HCT116 (cell line): ENCODE results near the gene SRA1. TPM values are rescaled to one million over a fixed set of nuclear protein-coding genes. Genes with fewer than 3 reads are reported as not detected.

Source experiments
- ATAC-seq: fragments of 200-7000 bp; cut with Tn5 transposase; 2 replicates; pipeline ENCODE4 v1.9.1; 2020; ENCODE audit warnings: mild to moderate bottlenecking, moderate library complexity
- BruUV-seq: library from RNA; stranded (reverse); fragments of 400-500 nt; replicated peaks from 2 replicates; lab custom pipeline; 2021; lab: Mats Ljungman, UMichigan
- CTCF ChIA-PET: fragments of 300-600 bp; sonication (Branson Sonifier 250); formaldehyde crosslinking; loops from one replicate; lab custom pipeline; 2021; ENCODE audit warnings: antibody characterized with exemption; lab: Charles Lee
- POLR2A ChIA-PET: fragments of 300-600, 350-600 bp; sonication (Branson Sonifier 250); formaldehyde crosslinking; loops from one replicate; lab custom pipeline; 2021; ENCODE audit warnings: antibody characterized with exemption; lab: Charles Lee
- RAD21 ChIA-PET, 2 experiments: fragments of 300-600 bp; sonication (Branson Sonifier 250); formaldehyde crosslinking; loops; one replicate each; lab custom pipeline; 2023; ENCODE audit warnings: low total read pairs in 2 of 2; ENCODE audit not compliant: uncharacterized antibody in 2 of 2, unreplicated experiment in 2 of 2, low non-redundant PET in 1 of 2; lab: Charles Lee
- DNase-seq: peaks from one replicate; pipeline ENCODE4 v3.0.0-alpha.2; 2010; ENCODE audit warnings: low read depth, low spot score
- H2AFZ ChIP-seq: fragments of 200-600 bp; shearing (Covaris generic), sonication (generic); 2 replicates; pipeline ENCODE4 v1.6.1; 2017; ENCODE audit warnings: low read depth, mixed run types, mixed read lengths, antibody characterized with exemption, low read length; ENCODE audit not compliant: poor library complexity, severe bottlenecking
- H3K27ac ChIP-seq: 2 replicates; pipeline ENCODE4 v1.5.1; 2012; ENCODE audit warnings: low read depth, low read length
- H3K27me3 ChIP-seq: fragments of 200-600 bp; sonication (generic); 2 replicates; pipeline ENCODE4 v1.6.1; 2016; ENCODE audit warnings: mixed run types, low read length, mixed read lengths; ENCODE audit not compliant: insufficient read depth
- H3K36me3 ChIP-seq, 2 experiments: fragments of 200-500 bp in 1 of 2; fragments of 200-600 bp in 1 of 2; sonication (Bioruptor generic) in 1 of 2; sonication (generic) in 1 of 2; 2 replicates each; pipeline versions ENCODE4 v1.5.1 to v1.6.1; 2014 to 2016; ENCODE audit warnings: low read length in 2 of 2, inconsistent platforms in 1 of 2, mixed read lengths in 1 of 2, mixed run types in 1 of 2; ENCODE audit not compliant: insufficient read depth in 2 of 2, control insufficient read depth in 1 of 2
- H3K4me1 ChIP-seq, 2 experiments: fragments of 200-600 bp in 1 of 2; sonication (generic) in 1 of 2; 2 replicates each; pipeline versions ENCODE4 v1.5.1 to v1.6.1; 2012 to 2017; ENCODE audit warnings: low read length in 2 of 2, inconsistent platforms in 1 of 2, mild to moderate bottlenecking in 1 of 2, mixed read lengths in 1 of 2, mixed run types in 1 of 2, moderate library complexity in 1 of 2; ENCODE audit not compliant: insufficient read depth in 2 of 2, control insufficient read depth in 1 of 2
- H3K4me2 ChIP-seq: fragments of 200-600 bp; sonication (generic); 2 replicates; pipeline ENCODE4 v1.6.1; 2017; ENCODE audit warnings: mixed run types, low read length, mixed read lengths
- H3K4me3 ChIP-seq, 2 experiments: fragments of 200-600 bp in 1 of 2; sonication (generic) in 1 of 2; replicated peaks in 1 of 2; 2 replicates each; pipeline ENCODE4 v1.5.1; 2011 to 2016; ENCODE audit warnings: low read length in 2 of 2, control low read depth in 1 of 2, low read depth in 1 of 2, mild to moderate bottlenecking in 1 of 2, mixed read lengths in 1 of 2, mixed run types in 1 of 2
- H3K79me2 ChIP-seq: fragments of 200-600 bp; sonication (generic); 2 replicates; pipeline ENCODE4 v1.6.1; 2017; ENCODE audit warnings: mild to moderate bottlenecking, mixed run types, low read length, moderate library complexity, mixed read lengths; ENCODE audit not compliant: insufficient read depth
- H3K9ac ChIP-seq: fragments of 200-600 bp; sonication (generic); 2 replicates; pipeline ENCODE4 v1.6.1; 2016; ENCODE audit warnings: low read length, mixed read lengths
- H3K9me2 ChIP-seq: fragments of 200-600 bp; sonication (generic), shearing (Covaris generic); 2 replicates; pipeline ENCODE4 v1.6.1; 2017; ENCODE audit warnings: mixed run types, mild to moderate bottlenecking, moderate library complexity; ENCODE audit not compliant: insufficient read depth
- H3K9me3 ChIP-seq, 2 experiments: fragments of 200-500 bp in 1 of 2; fragments of 200-600 bp in 1 of 2; sonication (Bioruptor generic) in 1 of 2; sonication (generic) in 1 of 2; 2 replicates each; pipeline ENCODE4 v1.6.1; 2014 to 2017; ENCODE audit warnings: low read length in 2 of 2, mixed read lengths in 2 of 2, inconsistent platforms in 1 of 2, low read depth in 1 of 2, mild to moderate bottlenecking in 1 of 2, mixed run types in 1 of 2, moderate library complexity in 1 of 2; ENCODE audit not compliant: control insufficient read depth in 1 of 2, insufficient read depth in 1 of 2
- H4K20me1 ChIP-seq: fragments of 200-600 bp; sonication (generic), shearing (Covaris generic); 2 replicates; pipeline ENCODE4 v1.6.1; 2017; ENCODE audit warnings: mixed run types, mild to moderate bottlenecking, moderate library complexity; ENCODE audit not compliant: insufficient read depth
- ATF3 ChIP-seq: IDR thresholded peaks from 2 replicates; pipeline ENCODE4 v1.6.1; 2012
- CBX3 ChIP-seq: IDR thresholded peaks from 2 replicates; pipeline ENCODE4 v1.6.1; 2012; ENCODE audit warnings: low read depth
- CTCF ChIP-seq, 3 experiments: fragments of 200-600 bp in 1 of 3; sonication (generic) in 1 of 3; IDR thresholded peaks in 2 of 3; conservative IDR thresholded peaks in 1 of 3; 2 replicates each; pipeline ENCODE4 v1.5.1; 2012 to 2017; ENCODE audit warnings: low read depth in 2 of 3, low read length in 2 of 3, antibody characterized with exemption in 1 of 3, borderline replicate concordance in 1 of 3, control low read depth in 1 of 3, mild to moderate bottlenecking in 1 of 3, mixed read lengths in 1 of 3, mixed run types in 1 of 3, moderate library complexity in 1 of 3; ENCODE audit not compliant: insufficient read depth in 1 of 3
- EGR1 ChIP-seq: IDR thresholded peaks from 2 replicates; pipeline ENCODE4 v1.6.1; 2012; ENCODE audit warnings: low read depth
- ELF1 ChIP-seq: IDR thresholded peaks from 2 replicates; pipeline ENCODE4 v1.6.1; 2012; ENCODE audit warnings: low read depth, borderline replicate concordance
- EZH2 ChIP-seq: fragments of 200-600 bp; sonication (generic); IDR thresholded peaks from 2 replicates; pipeline ENCODE4 v1.6.1; 2017; ENCODE audit warnings: antibody characterized with exemption, mixed run types
- EZH2phosphoT487 ChIP-seq: fragments of 200-600 bp; IDR thresholded peaks from 2 replicates; pipeline ENCODE4 v1.6.1; 2018; ENCODE audit warnings: antibody characterized with exemption, borderline replicate concordance
- FOSL1 ChIP-seq: IDR thresholded peaks from 2 replicates; pipeline ENCODE4 v1.6.1; 2012; ENCODE audit warnings: low read depth
- JUND ChIP-seq: IDR thresholded peaks from 2 replicates; pipeline ENCODE4 v1.6.1; 2012
- MAX ChIP-seq: IDR thresholded peaks from 2 replicates; pipeline ENCODE4 v1.6.1; 2012
- POLR2A ChIP-seq: IDR thresholded peaks from 2 replicates; pipeline ENCODE4 v1.7.0; 2011; ENCODE audit warnings: borderline replicate concordance; ENCODE audit not compliant: insufficient read depth, insufficient read length; ENCODE audit errors: extremely low read depth
- POLR2AphosphoS5 ChIP-seq: IDR thresholded peaks from 2 replicates; pipeline ENCODE4 v1.6.1; 2011; ENCODE audit warnings: mild to moderate bottlenecking, low read depth, low read length, moderate library complexity
- RAD21 ChIP-seq: IDR thresholded peaks from 2 replicates; pipeline ENCODE4 v1.6.1; 2012; ENCODE audit warnings: low read depth, mild to moderate bottlenecking
- SIN3A ChIP-seq: IDR thresholded peaks from 2 replicates; pipeline ENCODE4 v1.6.1; 2012; ENCODE audit warnings: low read depth
- SP1 ChIP-seq: IDR thresholded peaks from 2 replicates; pipeline ENCODE4 v1.6.1; 2012; ENCODE audit warnings: low read depth
- TCF7L2 ChIP-seq: IDR thresholded peaks from 2 replicates; pipeline ENCODE4 v1.7.0; 2011; ENCODE audit warnings: borderline replicate concordance, inconsistent platforms; ENCODE audit not compliant: insufficient read depth, insufficient read length; ENCODE audit errors: extremely low read depth
- YY1 ChIP-seq: IDR thresholded peaks from 2 replicates; pipeline ENCODE4 v1.6.1; 2011; ENCODE audit warnings: low read length, low read depth, moderate library complexity, mild to moderate bottlenecking; ENCODE audit not compliant: insufficient replicate concordance; ENCODE audit errors: extremely low read depth
- ZFX ChIP-seq: fragments of 450-650 bp; IDR thresholded peaks from 2 replicates; pipeline ENCODE4 v1.6.1; 2017
- intact Hi-C: fragments of 100-400 bp; cut with micrococcal nuclease; formaldehyde crosslinking; loops from 2 replicates; pipeline ENCODE4 v1.10.0; 2022
- total RNA-seq: library from RNA; stranded (reverse); gene quantifications from one replicate; pipeline ENCODE4 v1.2.1, GENCODE V29; 2021; ENCODE audit not compliant: unreplicated experiment

The SRA1 gene
- total RNA-seq, 1 experiment from 2014 or later, result 41.7 TPM

GRCh38 chr5:140540227-140540626 lies 17.0 kb downstream of the SRA1 start:
- no peaks in the 10 kb centered on the region for H3K4me1 ChIP-seq
- no TSS peak for BruUV-seq
- H3K9me3 ChIP-seq, result no peaks in the 10 kb centered on the region
- ChIA-PET CTCF (no interaction called here), POLR2A (no interaction called here), RAD21 (interaction anchor here in 1 of 2 experiments (0.5 kb wide), 1 partner anchor 182 kb away, joined by 3 read pairs; no protein-coding TSS in a partner anchor)
- no peak for ATAC-seq
- no peaks in the 10 kb centered on the region for H4K20me1 ChIP-seq
- peaks cover 22 to 31% of the 10 kb centered on the region in 2 experiments; a peak in 3 of 4 replicates for H3K36me3 ChIP-seq
- H3K27me3 ChIP-seq, result no peaks in the 10 kb centered on the region
- no peak overlapping the region for H2AFZ ChIP-seq
- no peak overlapping the region for H3K9ac ChIP-seq
- no peak for TF ChIP-seq ATF3
- TF ChIP-seq POLR2A, result no peak
- no peak for TF ChIP-seq RAD21
- no peak overlapping the region for H3K4me3 ChIP-seq
- intact Hi-C loops, result no loop called here
- H3K27ac ChIP-seq, result no peak overlapping the region
- no peaks in the 10 kb centered on the region for H3K9me2 ChIP-seq
- H3K4me2 ChIP-seq, result no peak overlapping the region
- no peak for DNase-seq
- H3K79me2 ChIP-seq, result no peaks in the 10 kb centered on the region

GRCh38 chr5:140524003-140524402 lies 33.3 kb downstream of the SRA1 start:
- Histone ChIP-seq H3K36me3 (peaks cover 28 to 37% of the 10 kb centered on the region in 2 experiments), H3K4me3 (no peak overlapping the region), H3K79me2 (no peaks in the 10 kb centered on the region), H3K27ac (no peak overlapping the region), H2AFZ (no peak overlapping the region), H3K9ac (no peak overlapping the region), H3K4me1 (no peaks in the 10 kb centered on the region), H3K9me2 (no peaks in the 10 kb centered on the region), H3K4me2 (no peak overlapping the region), H4K20me1 (no peaks in the 10 kb centered on the region), H3K9me3 (no peaks in the 10 kb centered on the region), H3K27me3 (no peaks in the 10 kb centered on the region)
- BruUV-seq, result no TSS peak
- intact Hi-C loops, result no loop called here
- DNase-seq (no peak), ATAC-seq (no peak)
- TF ChIP-seq JUND (no peak), EZH2 (no peak), ZFX (no peak), EZH2phosphoT487 (no peak), EGR1 (no peak), POLR2A (no peak), ATF3 (no peak), POLR2AphosphoS5 (no peak), YY1 (no peak), MAX (no peak), TCF7L2 (no peak), CBX3 (no peak), RAD21 (no peak), ELF1 (no peak), CTCF (IDR thresholded peaks at IDR 0.05 in 2 of 3, conservative IDR thresholded peaks at IDR 0.05 in 1 of 3; ENCODE audit: borderline replicate concordance in 1 of 3, insufficient read depth in 1 of 3, low read depth in 2 of 3, low read length in 2 of 3) (no peak), SP1 (no peak), FOSL1 (no peak), SIN3A (no peak)
- CTCF ChIA-PET, result no interaction called here
- POLR2A ChIA-PET, result no interaction called here
- RAD21 ChIA-PET, result no interaction called here
